Uterus (tissue), 2 donors: Measurements from ENCODE around the gene SLC41A1.

Source experiments
- CTCF ChIP-seq, 4 experiments: fragments of 200-600 bp in 2 of 4; fragments of 450-650 bp in 2 of 4; sonication (generic) in 2 of 4; IDR thresholded peaks; one replicate each; pipeline ENCODE4 v1.5.1; 2016 to 2019; ENCODE audit warnings: antibody characterized with exemption in 4 of 4, mild to moderate bottlenecking in 2 of 4, moderate library complexity in 1 of 4
- POLR2A ChIP-seq, 2 donors: fragments of 450-650 bp; IDR thresholded peaks; one replicate each; pipeline ENCODE4 v1.6.1; 2016; ENCODE audit warnings: antibody characterized with exemption in 2 of 2, mild to moderate bottlenecking in 1 of 2, moderate library complexity in 1 of 2

GRCh38 chr1:205849619-205850355 lies 36.8 kb upstream of the SLC41A1 start, which contains the start of gene PM20D1:
- TF ChIP-seq CTCF (IDR thresholded peaks at IDR 0.05) (no peak), POLR2A (IDR thresholded peaks at IDR 0.05) (no peak)
